H1 (cell line): ENCODE measurements around the gene BRD7. TPM values are rescaled to one million over a fixed set of nuclear protein-coding genes. Genes with fewer than 3 reads are reported as not detected.

Experiments used
- CHD1 ChIP-seq: IDR thresholded peaks from 2 replicates; pipeline ENCODE4 v1.6.1; 2012; ENCODE audit warnings: low read depth, low read length, improper control_type of control experiment
- RXRA ChIP-seq: IDR thresholded peaks from 2 replicates; pipeline ENCODE4 v1.6.1; 2011; ENCODE audit warnings: low read depth, mild to moderate bottlenecking, low read length, moderate library complexity; ENCODE audit not compliant: insufficient read depth
- SIX5 ChIP-seq: IDR thresholded peaks from 2 replicates; pipeline ENCODE4 v1.6.1; 2011; ENCODE audit warnings: mild to moderate bottlenecking, low read depth, low read length
- SUZ12 ChIP-seq: fragments of 200-600 bp; sonication (generic); IDR thresholded peaks from 2 replicates; pipeline ENCODE4 v1.6.1; 2012; ENCODE audit warnings: mild to moderate bottlenecking, inconsistent platforms, low read length, moderate library complexity, mixed read lengths
- polyA plus RNA-seq, 7 experiments: library from polyadenylated mRNA; depleted of rRNA in 3 of 7; stranded (reverse) in 5 of 7; unstranded in 2 of 7; fragments of >200 nt in 5 of 7; fragments of 200-250 nt in 2 of 7; gene quantifications; 1 replicate in 5 of 7; 2 replicates in 1 of 7; 4 replicates in 1 of 7; pipeline versions ENCODE4 v1.2.1 to v1.2.3, GENCODE V29; 2011 to 2013; ENCODE audit warnings: missing spikeins in 2 of 7, mixed read lengths in 2 of 7
- total RNA-seq: library from RNA; stranded (reverse); fragmentation: NEBNext Ultra II Directional; extraction: Animal tissue kit (Norgen Biotek cat#: 25700); gene quantifications from 2 replicates; pipeline ENCODE4 v1.2.1, GENCODE V29; 2021

BRD7 gene
- total and polyA plus RNA-seq, 2 of the 8 experiments (the other 6 are each of a cell fraction or from before 2014, with no cell fraction given), result 42.5 to 120 TPM

GRCh38 chr16:50301626-50302471 lies 66.9 kb downstream of the BRD7 start (continued):
- no peak for TF ChIP-seq SUZ12
- no peak for TF ChIP-seq RXRA
- no peak for TF ChIP-seq SIX5
- TF ChIP-seq CHD1, result no peak
